Lung (tissue), 12 donors: ENCODE measurements around the gene HS3ST2. TPM values are rescaled to one million over a fixed set of nuclear protein-coding genes. Genes with fewer than 3 reads are reported as not detected.
"Not testable (repeated sequence)": the region's sequence is repeated elsewhere in the genome, so short reads cannot be mapped to it uniquely, and the experiment has no call there.

Experiments
- ATAC-seq: fragments of 200-7000 bp; cut with Tn5 transposase; one replicate; pipeline ENCODE4 v1.9.1; 2020; ENCODE audit warnings: moderate number of reproducible peaks; ENCODE audit not compliant: insufficient read depth, low FRiP score
- DNase-seq, 3 donors: peaks; one replicate each; pipeline ENCODE4 v3.0.0-alpha.2; 2013 to 2017
- H3K27ac ChIP-seq, 2 donors: one replicate each; pipeline ENCODE4 v1.5.1; 2013; ENCODE audit warnings: mild to moderate bottlenecking in 2 of 2, moderate library complexity in 2 of 2, control low read depth in 1 of 2, inconsistent platforms in 1 of 2, low read depth in 1 of 2, low read length in 1 of 2
- H3K27me3 ChIP-seq, 3 donors: one replicate each; pipeline ENCODE4 v1.5.1; 2013; ENCODE audit warnings: low read length in 2 of 3; ENCODE audit not compliant: control insufficient read depth in 3 of 3, insufficient read depth in 3 of 3
- H3K36me3 ChIP-seq, 4 donors: one replicate each; pipeline ENCODE4 v1.5.1; 2013; ENCODE audit warnings: low read length in 4 of 4, mild to moderate bottlenecking in 1 of 4, moderate library complexity in 1 of 4; ENCODE audit not compliant: control insufficient read depth in 4 of 4, insufficient read depth in 4 of 4
- H3K4me1 ChIP-seq, 5 donors: one replicate each; pipeline ENCODE4 v1.5.1; 2013; ENCODE audit warnings: low read length in 5 of 5, mild to moderate bottlenecking in 2 of 5, moderate library complexity in 1 of 5; ENCODE audit not compliant: control insufficient read depth in 5 of 5, insufficient read depth in 5 of 5
- H3K4me3 ChIP-seq: one replicate; pipeline ENCODE4 v1.5.1; 2013; ENCODE audit warnings: mild to moderate bottlenecking, control low read depth, moderate library complexity
- H3K9ac ChIP-seq, 2 donors: one replicate each; pipeline ENCODE4 v1.5.1; 2013; ENCODE audit warnings: low read length in 2 of 2, control low read depth in 1 of 2; ENCODE audit not compliant: insufficient read depth in 1 of 2
- H3K9me3 ChIP-seq, 4 donors: one replicate each; pipeline ENCODE4 v1.5.1; 2013; ENCODE audit warnings: low read length in 3 of 4, mild to moderate bottlenecking in 1 of 4, moderate library complexity in 1 of 4; ENCODE audit not compliant: control insufficient read depth in 4 of 4, insufficient read depth in 3 of 4
- CTCF ChIP-seq: IDR thresholded peaks from 2 replicates; pipeline ENCODE4 v1.5.1; 2012; ENCODE audit warnings: mild to moderate bottlenecking; ENCODE audit errors: control extremely low read depth, extremely low read depth
- WGBS, 2 donors: extraction: QIAGEN DNeasy Blood & Tissue Kit; methylation state at CpG; one replicate each; pipeline ENCODE4 v1.1.7; 2013; 5-methylcytosine and 5-hydroxymethylcytosine counted together
- polyA plus RNA-seq, 2 donors: library from polyadenylated mRNA; stranded (reverse); fragments of 200-250 nt; gene quantifications; one replicate each; pipeline ENCODE4 v1.2.1, GENCODE V29; 2013
- total RNA-seq, 2 donors: library from RNA; depleted of rRNA in 1 of 2; stranded (reverse); fragments of >200 nt in 1 of 2; gene quantifications; one replicate each; pipeline ENCODE4 v1.2.1, GENCODE V29; 2014 to 2021
- donor health status: control.
- donor health status: control.
- donor health status: Bipolar disorder and iron deficiency.
- donor health status: healthy.
- donor health status: DM: yes; HTN: yes; CAD: no.

The HS3ST2 gene
- total and polyA plus RNA-seq, 4 donors, result 0.31 to 5.6 (median 1.3) TPM

GRCh38 chr16:22937169-22937568 is 123.2 kb downstream of the HS3ST2 start:
- Histone ChIP-seq H3K4me3 (no peak overlapping the region), H3K4me1 (no peaks in the 10 kb centered on the region), H3K9me3 (no peaks in the 10 kb centered on the region), H3K27ac (no peak overlapping the region), H3K27me3 (peaks cover 0 to 12% (median 2%) of the 10 kb centered on the region in 3 donors), H3K9ac (no peak overlapping the region), H3K36me3 (no peaks in the 10 kb centered on the region)
- TF ChIP-seq CTCF, result no peak
- WGBS, 2 donors, result 72 to 74% methylated on average over 5 to 6 of the region's 6 CpGs
- ATAC-seq, result no peak
- DNase-seq, result no peak

GRCh38 chr16:22938647-22939046 is 124.7 kb downstream of the HS3ST2 start:
- 68 to 88% methylated on average over 1 of the region's 1 CpG for WGBS, 2 donors
- ATAC-seq (no peak), DNase-seq (no peak)
- no peak overlapping the region for H3K9ac ChIP-seq
- no peaks in the 10 kb centered on the region for H3K9me3 ChIP-seq
- TF ChIP-seq CTCF, result no peak
- H3K36me3 ChIP-seq, result no peaks in the 10 kb centered on the region
- H3K4me1 ChIP-seq, result no peaks in the 10 kb centered on the region
- no peak overlapping the region for H3K4me3 ChIP-seq
- H3K27me3 ChIP-seq, result peaks cover 0 to 12% (median 2%) of the 10 kb centered on the region in 3 donors
- no peak overlapping the region for H3K27ac ChIP-seq

GRCh38 chr16:22939744-22940363 is 125.9 kb downstream of the HS3ST2 start:
- not testable (repeated sequence) for H3K4me1 ChIP-seq, DNase-seq

GRCh38 chr16:22941970-22942501 is 128.1 kb downstream of the HS3ST2 start:
- Histone ChIP-seq H3K9me3 (peaks cover 0 to 1% (median 0%) of the 10 kb centered on the region in 4 donors), H3K27ac (no peak overlapping the region), H3K4me3 (no peak overlapping the region), H3K36me3 (no peaks in the 10 kb centered on the region), H3K27me3 (peaks cover 0 to 8% (median 0%) of the 10 kb centered on the region in 3 donors), H3K4me1 (no peaks in the 10 kb centered on the region), H3K9ac (no peak overlapping the region)
- no peak for TF ChIP-seq CTCF
- no peak for DNase-seq
- WGBS, 2 donors, result 78 to 92% methylated on average over 2 of the region's 2 CpGs
- no peak for ATAC-seq

More at GRCh38 chr16:22939744-22940363, 125.9 kb downstream of the HS3ST2 start:
- H3K27me3 ChIP-seq, H3K4me3 ChIP-seq, H3K36me3 ChIP-seq, H3K27ac ChIP-seq, H3K9me3 ChIP-seq, H3K9ac ChIP-seq, ATAC-seq: not testable (repeated sequence)
- 66 to 67% methylated on average over 4 of the region's 4 CpGs for WGBS, 2 donors
